DOHH2 (cell line): Measurements from ENCODE around the gene ZNF24.

Source experiments
- CTCF ChIP-seq: fragments of 200-600 bp; sonication (generic); IDR thresholded peaks from one replicate; pipeline ENCODE4 v1.5.1; 2014; ENCODE audit warnings: antibody characterized with exemption, mild to moderate bottlenecking, low read depth, low read length; ENCODE audit not compliant: poor library complexity, severe bottlenecking
- EZH2phosphoT487 ChIP-seq: fragments of 200-600 bp; sonication (generic); IDR thresholded peaks from 2 replicates; pipeline ENCODE4 v1.6.1; 2017; ENCODE audit warnings: borderline replicate concordance, mild to moderate bottlenecking, antibody characterized with exemption, low read length, moderate library complexity, mixed read lengths

GRCh38 chr18:35352778-35353177 lies 8.6 kb upstream of the ZNF24 start:
- TF ChIP-seq CTCF (no peak), EZH2phosphoT487 (no peak)
